Cardiac ventricle fibroblast (primary cell): ENCODE measurements around the gene PAX3. TPM values are rescaled to one million over a fixed set of nuclear protein-coding genes. Genes with fewer than 3 reads are reported as not detected.

Experiments
- total RNA-seq: library from RNA; depleted of rRNA; stranded (reverse); fragments of >200 nt; gene quantifications from 2 replicates; pipeline ENCODE4 v1.2.3, GENCODE V29; 2015

PAX3 gene
- 0.39 and 0.69 TPM in 2 replicates for total RNA-seq

GRCh38 chr2:222298311-222299150, at the start of gene PAX3:
TSS of gene PAX3 (minus strand) at chr2:222298998. CDS start at chr2:222298615, 383 bp downstream.

Other genes with a start within 250 kb of the PAX3 start
- gene SGPP2, start 125.5 kb upstream of the PAX3 start, total RNA-seq = not detected in 2 replicates